HL-60 (cell line): Measurements from ENCODE around the gene FGF23.

ENCODE experiments used
- POLR2AphosphoS5 ChIP-seq: IDR thresholded peaks from 2 replicates; pipeline ENCODE4 v1.6.1; 2012; ENCODE audit warnings: low read depth
- TF ChIP-seq, protein P1 (sequence below): IDR thresholded peaks from one replicate; pipeline ENCODE4 v1.5.1; 2011; ENCODE audit warnings: low read length, control low read depth, inconsistent platforms; ENCODE audit not compliant: insufficient read depth
- TF ChIP-seq, protein P2 (sequence below): IDR thresholded peaks from 2 replicates; pipeline ENCODE4 v1.6.1; 2012; ENCODE audit warnings: low read depth; ENCODE audit not compliant: insufficient replicate concordance

DNA sequence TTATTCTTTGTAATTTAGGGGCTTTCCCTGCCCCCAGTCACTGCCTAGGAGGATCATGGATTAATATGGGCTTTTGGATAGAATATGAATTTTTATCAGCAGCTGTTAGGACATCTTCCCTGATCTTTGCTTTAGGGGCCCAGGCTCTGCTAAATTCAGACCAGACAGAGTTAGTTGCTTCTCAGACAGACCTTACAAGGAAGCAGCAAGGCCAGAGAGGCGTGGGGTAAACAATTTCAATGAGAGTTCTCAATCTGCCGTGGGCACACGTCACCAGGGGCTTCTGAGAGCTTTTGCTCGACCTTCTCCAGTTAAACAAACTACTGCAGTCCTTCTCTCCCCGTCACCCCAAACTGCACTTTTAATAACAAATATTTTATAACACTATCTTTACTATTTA, 38.4 kb upstream of the FGF23 start:
- TF ChIP-seq, protein P1, sequence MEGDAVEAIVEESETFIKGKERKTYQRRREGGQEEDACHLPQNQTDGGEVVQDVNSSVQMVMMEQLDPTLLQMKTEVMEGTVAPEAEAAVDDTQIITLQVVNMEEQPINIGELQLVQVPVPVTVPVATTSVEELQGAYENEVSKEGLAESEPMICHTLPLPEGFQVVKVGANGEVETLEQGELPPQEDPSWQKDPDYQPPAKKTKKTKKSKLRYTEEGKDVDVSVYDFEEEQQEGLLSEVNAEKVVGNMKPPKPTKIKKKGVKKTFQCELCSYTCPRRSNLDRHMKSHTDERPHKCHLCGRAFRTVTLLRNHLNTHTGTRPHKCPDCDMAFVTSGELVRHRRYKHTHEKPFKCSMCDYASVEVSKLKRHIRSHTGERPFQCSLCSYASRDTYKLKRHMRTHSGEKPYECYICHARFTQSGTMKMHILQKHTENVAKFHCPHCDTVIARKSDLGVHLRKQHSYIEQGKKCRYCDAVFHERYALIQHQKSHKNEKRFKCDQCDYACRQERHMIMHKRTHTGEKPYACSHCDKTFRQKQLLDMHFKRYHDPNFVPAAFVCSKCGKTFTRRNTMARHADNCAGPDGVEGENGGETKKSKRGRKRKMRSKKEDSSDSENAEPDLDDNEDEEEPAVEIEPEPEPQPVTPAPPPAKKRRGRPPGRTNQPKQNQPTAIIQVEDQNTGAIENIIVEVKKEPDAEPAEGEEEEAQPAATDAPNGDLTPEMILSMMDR, result no peak
- no peak for TF ChIP-seq POLR2AphosphoS5
- TF ChIP-seq, protein P2, sequence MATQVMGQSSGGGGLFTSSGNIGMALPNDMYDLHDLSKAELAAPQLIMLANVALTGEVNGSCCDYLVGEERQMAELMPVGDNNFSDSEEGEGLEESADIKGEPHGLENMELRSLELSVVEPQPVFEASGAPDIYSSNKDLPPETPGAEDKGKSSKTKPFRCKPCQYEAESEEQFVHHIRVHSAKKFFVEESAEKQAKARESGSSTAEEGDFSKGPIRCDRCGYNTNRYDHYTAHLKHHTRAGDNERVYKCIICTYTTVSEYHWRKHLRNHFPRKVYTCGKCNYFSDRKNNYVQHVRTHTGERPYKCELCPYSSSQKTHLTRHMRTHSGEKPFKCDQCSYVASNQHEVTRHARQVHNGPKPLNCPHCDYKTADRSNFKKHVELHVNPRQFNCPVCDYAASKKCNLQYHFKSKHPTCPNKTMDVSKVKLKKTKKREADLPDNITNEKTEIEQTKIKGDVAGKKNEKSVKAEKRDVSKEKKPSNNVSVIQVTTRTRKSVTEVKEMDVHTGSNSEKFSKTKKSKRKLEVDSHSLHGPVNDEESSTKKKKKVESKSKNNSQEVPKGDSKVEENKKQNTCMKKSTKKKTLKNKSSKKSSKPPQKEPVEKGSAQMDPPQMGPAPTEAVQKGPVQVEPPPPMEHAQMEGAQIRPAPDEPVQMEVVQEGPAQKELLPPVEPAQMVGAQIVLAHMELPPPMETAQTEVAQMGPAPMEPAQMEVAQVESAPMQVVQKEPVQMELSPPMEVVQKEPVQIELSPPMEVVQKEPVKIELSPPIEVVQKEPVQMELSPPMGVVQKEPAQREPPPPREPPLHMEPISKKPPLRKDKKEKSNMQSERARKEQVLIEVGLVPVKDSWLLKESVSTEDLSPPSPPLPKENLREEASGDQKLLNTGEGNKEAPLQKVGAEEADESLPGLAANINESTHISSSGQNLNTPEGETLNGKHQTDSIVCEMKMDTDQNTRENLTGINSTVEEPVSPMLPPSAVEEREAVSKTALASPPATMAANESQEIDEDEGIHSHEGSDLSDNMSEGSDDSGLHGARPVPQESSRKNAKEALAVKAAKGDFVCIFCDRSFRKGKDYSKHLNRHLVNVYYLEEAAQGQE, result no peak
